Fibroblast of upper back skin (primary cell): Measurements from ENCODE around the gene KMT5B.

ENCODE experiments used
- DNase-seq: peaks from one replicate; pipeline ENCODE4 v3.0.0-alpha.2; 2013

KMT5B gene

GRCh38 chr11:68116974-68117373, 96.1 kb downstream of the KMT5B start:
- no peak for DNase-seq

GRCh38 chr11:68116126-68116525, 97.0 kb downstream of the KMT5B start:
- DNase-seq, result no peak

GRCh38 chr11:68115285-68115684, 97.8 kb downstream of the KMT5B start:
- DNase-seq, result no peak

GRCh38 chr11:68113986-68114385, 99.1 kb downstream of the KMT5B start:
- no peak for DNase-seq

GRCh38 chr11:68107689-68108088, 105.4 kb downstream of the KMT5B start:
- DNase-seq, result no peak

- DNase-seq, result no peak
Measured at GRCh38 chr11:68106165-68106940, 106.7 kb downstream of the KMT5B start.
